ENCODE data around the gene ZNHIT1. TPM values are rescaled to one million over a fixed set of nuclear protein-coding genes. Genes with fewer than 3 reads are reported as not detected.

ZNHIT1 gene
- total and polyA plus RNA-seq, 2 donors from 2014 or later: 74.9 to 208 TPM

- intact Hi-C loops (cut with DNase I): no loop called here
- H3K4me3 ChIP-seq (ENCODE audit: low read length in 3 of 3): no peak overlapping the region
- FAIRE-seq: no peak
- H3K9ac ChIP-seq (ENCODE audit: low read length in 3 of 3): no peak overlapping the region
- no peak overlapping the region for H3K27ac ChIP-seq (ENCODE audit: low read depth in 2 of 2, low read length in 2 of 2)
- no peaks in the 10 kb centered on the region for H3K9me3 ChIP-seq (ENCODE audit: control insufficient read depth in 2 of 3, insufficient read depth in 1 of 3, low read length in 3 of 3)
- H3K36me3 ChIP-seq (ENCODE audit: control insufficient read depth in 2 of 3, insufficient read depth in 3 of 3, low read length in 3 of 3): no peaks in the 10 kb centered on the region
- H3K4me1 ChIP-seq (ENCODE audit: control insufficient read depth in 2 of 3, insufficient read depth in 2 of 3, low read depth in 1 of 3, low read length in 3 of 3): no peaks in the 10 kb centered on the region
- no peak for TF ChIP-seq CTCF (IDR thresholded peaks at IDR 0.05; ENCODE audit: borderline replicate concordance, extremely low read depth, insufficient read depth)
- no peak for DNase-seq
- H3K27me3 ChIP-seq (ENCODE audit: control insufficient read depth, insufficient read depth, low read length): no peaks in the 10 kb centered on the region
These were observed 47.9 kb downstream of the ZNHIT1 start for GRCh38 chr7:101265622-101266516.

GRCh38 chr7:101269664-101270063 is 51.7 kb downstream of the ZNHIT1 start:
- FAIRE-seq: no peak
- Histone ChIP-seq H3K4me3 (ENCODE audit: low read length in 3 of 3) (no peak overlapping the region), H3K36me3 (ENCODE audit: control insufficient read depth in 2 of 3, insufficient read depth in 3 of 3, low read length in 3 of 3) (no peaks in the 10 kb centered on the region), H3K4me1 (ENCODE audit: control insufficient read depth in 2 of 3, insufficient read depth in 2 of 3, low read depth in 1 of 3, low read length in 3 of 3) (no peaks in the 10 kb centered on the region), H3K27me3 (ENCODE audit: control insufficient read depth, insufficient read depth, low read length) (no peaks in the 10 kb centered on the region), H3K27ac (ENCODE audit: low read depth in 2 of 2, low read length in 2 of 2) (no peak overlapping the region), H3K9me3 (ENCODE audit: control insufficient read depth in 2 of 3, insufficient read depth in 1 of 3, low read length in 3 of 3) (no peaks in the 10 kb centered on the region), H3K9ac (ENCODE audit: low read length in 3 of 3) (no peak overlapping the region)
- no peak for TF ChIP-seq CTCF (IDR thresholded peaks at IDR 0.05; ENCODE audit: borderline replicate concordance, extremely low read depth, insufficient read depth)
- DNase-seq: no peak
- intact Hi-C loops (cut with DNase I): no loop called here

GRCh38 chr7:101271021-101271420 is 53.1 kb downstream of the ZNHIT1 start:
- H3K36me3 ChIP-seq (ENCODE audit: control insufficient read depth in 2 of 3, insufficient read depth in 3 of 3, low read length in 3 of 3): no peaks in the 10 kb centered on the region
- DNase-seq (no peak), FAIRE-seq (no peak)
- H3K27ac ChIP-seq (ENCODE audit: low read depth in 2 of 2, low read length in 2 of 2): no peak overlapping the region
- no peaks in the 10 kb centered on the region for H3K9me3 ChIP-seq (ENCODE audit: control insufficient read depth in 2 of 3, insufficient read depth in 1 of 3, low read length in 3 of 3)
- no peak overlapping the region for H3K4me3 ChIP-seq (ENCODE audit: low read length in 3 of 3)
- TF ChIP-seq CTCF (IDR thresholded peaks at IDR 0.05; ENCODE audit: borderline replicate concordance, extremely low read depth, insufficient read depth): no peak
- H3K4me1 ChIP-seq (ENCODE audit: control insufficient read depth in 2 of 3, insufficient read depth in 2 of 3, low read depth in 1 of 3, low read length in 3 of 3): no peaks in the 10 kb centered on the region
- no peaks in the 10 kb centered on the region for H3K27me3 ChIP-seq (ENCODE audit: control insufficient read depth, insufficient read depth, low read length)
- intact Hi-C loops (cut with DNase I): no loop called here
- no peak overlapping the region for H3K9ac ChIP-seq (ENCODE audit: low read length in 3 of 3)

Data from kidney (tissue), 14 donors.